Transverse colon (tissue), 4 donors: Measurements from ENCODE around the gene UBE2E2.

ENCODE experiments used
- POLR2A ChIP-seq: fragments of 450-650 bp; IDR thresholded peaks from one replicate; pipeline ENCODE4 v1.6.1; 2016; ENCODE audit warnings: antibody characterized with exemption, mild to moderate bottlenecking, moderate library complexity
- POLR2AphosphoS5 ChIP-seq, 3 donors: sonication (generic); formaldehyde crosslinking; IDR thresholded peaks; one replicate each; pipeline ENCODE4 v1.6.1; 2016; ENCODE audit warnings: antibody characterized with exemption in 3 of 3
- TF ChIP-seq, protein P1 (sequence below), 5 experiments: fragments of 200-600 bp in 3 of 5; fragments of 450-650 bp in 2 of 5; sonication (generic) in 3 of 5; IDR thresholded peaks; 1 replicate in 2 of 5; 2 replicates in 3 of 5; pipeline ENCODE4 v1.5.1; 2016 to 2017; ENCODE audit warnings: antibody characterized with exemption in 5 of 5, inconsistent platforms in 3 of 5, mild to moderate bottlenecking in 2 of 5, moderate library complexity in 1 of 5

- TF ChIP-seq, protein P1, sequence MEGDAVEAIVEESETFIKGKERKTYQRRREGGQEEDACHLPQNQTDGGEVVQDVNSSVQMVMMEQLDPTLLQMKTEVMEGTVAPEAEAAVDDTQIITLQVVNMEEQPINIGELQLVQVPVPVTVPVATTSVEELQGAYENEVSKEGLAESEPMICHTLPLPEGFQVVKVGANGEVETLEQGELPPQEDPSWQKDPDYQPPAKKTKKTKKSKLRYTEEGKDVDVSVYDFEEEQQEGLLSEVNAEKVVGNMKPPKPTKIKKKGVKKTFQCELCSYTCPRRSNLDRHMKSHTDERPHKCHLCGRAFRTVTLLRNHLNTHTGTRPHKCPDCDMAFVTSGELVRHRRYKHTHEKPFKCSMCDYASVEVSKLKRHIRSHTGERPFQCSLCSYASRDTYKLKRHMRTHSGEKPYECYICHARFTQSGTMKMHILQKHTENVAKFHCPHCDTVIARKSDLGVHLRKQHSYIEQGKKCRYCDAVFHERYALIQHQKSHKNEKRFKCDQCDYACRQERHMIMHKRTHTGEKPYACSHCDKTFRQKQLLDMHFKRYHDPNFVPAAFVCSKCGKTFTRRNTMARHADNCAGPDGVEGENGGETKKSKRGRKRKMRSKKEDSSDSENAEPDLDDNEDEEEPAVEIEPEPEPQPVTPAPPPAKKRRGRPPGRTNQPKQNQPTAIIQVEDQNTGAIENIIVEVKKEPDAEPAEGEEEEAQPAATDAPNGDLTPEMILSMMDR (IDR thresholded peaks at IDR 0.05), result no peak
- TF ChIP-seq POLR2AphosphoS5 (IDR thresholded peaks at IDR 0.05), result no peak
- no peak for TF ChIP-seq POLR2A
Observed at GRCh38 chr3:23448998-23449537, 245.9 kb downstream of the UBE2E2 start.
